ENCODE measurements around the gene ZNF785.

GRCh38 chr16:30619202-30619601 lies 33.7 kb upstream of the ZNF785 start:
- TF ChIP-seq CTCF (conservative IDR thresholded peaks at IDR 0.05; ENCODE audit: low read length) (no peak), EZH2phosphoT487 (IDR thresholded peaks at IDR 0.05; ENCODE audit: borderline replicate concordance, low read depth, low read length) (no peak)
